ENCODE results near the gene TMED4. TPM values are rescaled to one million over a fixed set of nuclear protein-coding genes. Genes with fewer than 3 reads are reported as not detected.

The TMED4 gene
- total RNA-seq, result 70.0 and 94.7 TPM in 2 replicates

GRCh38 chr7:44581879-44582603, at the start of gene TMED4:
TSS of gene TMED4 (minus strand) at chr7:44582231. CDS start at chr7:44582206, 25 bp downstream.

GRCh38 chr7:44606341-44607140, 24.5 kb upstream of the TMED4 start, which contains the start of gene OGDH:
TSS of gene OGDH (plus strand) at chr7:44606627. CDS start at chr7:44624344, 17,717 bp downstream.

DNA sequence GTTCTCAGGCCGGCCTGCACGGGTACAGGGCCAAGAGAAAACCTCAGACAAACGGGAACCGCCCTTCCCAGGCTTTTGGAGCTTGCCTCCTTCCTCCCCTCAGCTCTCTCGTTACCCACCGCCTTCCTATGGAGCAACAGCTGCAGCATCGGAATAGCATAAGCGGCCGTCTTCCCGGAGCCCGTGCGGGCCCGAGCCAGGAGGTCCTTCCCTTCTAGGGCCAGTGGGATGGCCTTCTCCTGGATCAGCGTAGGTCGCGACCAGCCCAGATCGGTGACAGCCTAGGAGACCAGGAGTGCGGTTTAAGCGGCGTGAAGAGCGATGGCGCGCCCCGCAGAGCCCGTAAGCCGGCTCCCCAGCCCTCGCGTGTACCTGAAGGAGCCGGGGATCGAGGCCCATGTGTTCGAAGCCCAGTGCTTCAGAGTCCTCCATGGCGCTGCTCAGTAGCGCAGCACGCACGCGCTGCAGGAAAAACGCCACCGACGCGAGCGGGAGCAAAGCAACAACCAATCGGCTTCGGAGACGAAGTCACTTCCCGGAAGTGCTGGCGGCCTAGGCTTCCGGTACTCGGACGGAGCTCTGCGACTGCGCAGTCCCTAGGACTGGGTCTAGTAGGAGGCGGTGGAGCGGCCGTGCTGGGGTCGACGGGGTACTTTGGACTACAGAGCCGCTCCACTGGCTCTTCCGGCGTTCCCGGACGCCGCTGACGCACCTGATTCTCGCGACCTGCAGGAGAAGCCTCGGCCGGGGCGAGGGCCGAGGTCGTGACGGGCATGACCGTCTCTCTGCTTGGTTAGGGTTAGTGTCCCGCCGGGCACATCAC, 8.4 kb downstream of the TMED4 start, which contains the start of gene DDX56:
Gene DDX56 (minus strand): TSS at position 445 of the 823 bp plus-strand sequence. CDS start 13 bp downstream, at position 432.

DNA sequence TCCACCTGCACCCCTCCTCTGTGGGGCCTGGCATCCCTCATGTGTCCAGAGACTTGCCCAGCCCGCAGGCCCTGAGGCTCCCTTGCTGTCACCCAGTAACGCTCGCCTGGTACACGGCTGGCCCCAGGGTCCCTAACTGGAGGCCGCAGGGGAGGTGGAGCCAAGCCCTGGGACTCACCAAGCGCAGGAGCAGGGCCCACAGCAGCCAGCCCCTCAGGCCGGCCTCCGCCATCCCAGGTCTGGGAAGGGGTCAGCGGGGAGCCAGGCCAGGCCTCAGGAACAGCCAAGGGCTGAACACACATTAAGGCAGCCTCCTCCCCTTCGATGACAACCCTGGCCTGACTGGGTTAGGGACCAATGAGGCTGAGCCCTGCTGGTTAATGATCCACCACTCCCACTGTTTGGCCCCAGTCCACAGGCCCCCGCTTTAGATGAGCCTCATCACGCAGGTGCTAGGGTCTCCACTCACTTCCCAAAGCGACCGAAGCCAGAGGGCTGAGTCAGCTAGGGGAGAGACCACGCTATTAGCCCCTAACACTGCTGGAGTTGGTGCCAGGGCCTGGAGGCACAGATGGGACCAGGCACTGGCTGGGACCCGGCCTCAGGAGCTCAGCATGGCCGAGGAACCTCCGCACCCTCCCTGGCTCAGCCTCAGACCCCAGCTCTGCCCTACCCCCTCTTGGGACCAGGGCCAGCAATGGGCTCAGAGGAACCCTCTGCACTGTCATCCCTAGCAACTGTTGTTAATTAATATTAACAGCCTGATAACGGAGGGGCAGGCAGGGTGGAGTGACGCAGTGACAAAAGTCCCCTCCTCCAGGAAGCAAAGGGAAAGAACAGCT, 40.8 kb downstream of the TMED4 start, which contains the start of gene NPC1L1:
Gene NPC1L1 (minus strand): TSS at position 303 of the 842 bp plus-strand sequence. CDS start 71 bp downstream, at position 232.

Other genes with a start within 250 kb of the TMED4 start
- gene NUDCD3, start 91.6 kb downstream of the TMED4 start, total RNA-seq, result 44.6 and 46.4 TPM in 2 replicates
- gene NPC1L1, start 40.9 kb downstream of the TMED4 start, total RNA-seq, result not detected in 2 replicates
- 60.2 and 64.1 TPM in 2 replicates for gene DDX56, start 8.3 kb downstream of the TMED4 start, total RNA-seq
- 99.9 and 105 TPM in 2 replicates for gene OGDH, start 24.4 kb upstream of the TMED4 start, total RNA-seq
- 16.0 and 21.3 TPM in 2 replicates for gene ZMIZ2, start 166.6 kb upstream of the TMED4 start, total RNA-seq
- gene PPIA, start 214.4 kb upstream of the TMED4 start, total RNA-seq, result 3,457 and 3,797 TPM in 2 replicates